ENCODE results near the gene HLA-F. TPM values are rescaled to one million over a fixed set of nuclear protein-coding genes. Genes with fewer than 3 reads are reported as not detected.

The HLA-F gene
- total RNA-seq, 1 experiment from 2014 or later, result 2.4 TPM

DNA sequence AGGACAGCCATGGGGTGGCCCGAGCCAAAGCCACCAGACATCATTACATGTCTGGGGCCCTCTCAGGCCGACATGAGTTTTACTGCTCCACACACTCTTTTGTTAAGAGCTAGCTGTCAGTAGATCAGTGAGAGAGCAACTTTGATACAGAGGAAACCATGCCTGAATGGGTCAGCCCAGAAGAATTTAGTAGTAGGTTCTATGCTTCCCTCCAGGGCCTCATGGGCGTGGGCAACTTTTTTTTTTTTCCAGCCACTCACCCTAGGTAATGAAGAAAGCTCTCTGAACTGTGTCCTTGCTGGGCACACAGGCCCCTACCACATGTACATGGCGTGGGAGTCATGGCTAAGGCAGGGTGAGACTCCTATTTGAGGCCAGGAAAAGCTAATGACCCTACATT, 38.8 kb downstream of the HLA-F start:
- DNase-seq (ENCODE audit: low read depth), result no peak

DNA sequence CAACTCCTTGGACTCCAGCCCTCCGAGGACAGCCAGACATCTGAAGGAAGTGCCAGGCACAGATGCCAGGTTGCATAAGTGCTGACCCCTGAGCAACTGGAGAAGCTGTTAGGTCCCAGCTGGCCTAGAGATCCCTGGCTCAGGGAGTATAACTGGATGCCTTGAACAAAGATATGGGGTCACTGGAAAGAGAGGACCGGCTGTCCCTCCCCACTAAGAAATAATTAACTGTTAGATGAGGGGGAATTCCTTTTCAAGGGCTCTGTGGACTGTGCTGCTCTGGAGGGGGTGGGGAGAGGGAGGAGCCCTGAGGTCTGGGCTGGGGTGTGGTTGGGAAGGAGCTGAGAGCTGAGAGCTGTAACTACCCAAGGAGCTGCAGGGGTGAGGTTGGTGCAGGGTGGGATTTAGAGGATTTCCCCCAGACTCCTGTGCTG, 39.6 kb downstream of the HLA-F start:
- DNase-seq (ENCODE audit: low read depth), result no peak

DNA sequence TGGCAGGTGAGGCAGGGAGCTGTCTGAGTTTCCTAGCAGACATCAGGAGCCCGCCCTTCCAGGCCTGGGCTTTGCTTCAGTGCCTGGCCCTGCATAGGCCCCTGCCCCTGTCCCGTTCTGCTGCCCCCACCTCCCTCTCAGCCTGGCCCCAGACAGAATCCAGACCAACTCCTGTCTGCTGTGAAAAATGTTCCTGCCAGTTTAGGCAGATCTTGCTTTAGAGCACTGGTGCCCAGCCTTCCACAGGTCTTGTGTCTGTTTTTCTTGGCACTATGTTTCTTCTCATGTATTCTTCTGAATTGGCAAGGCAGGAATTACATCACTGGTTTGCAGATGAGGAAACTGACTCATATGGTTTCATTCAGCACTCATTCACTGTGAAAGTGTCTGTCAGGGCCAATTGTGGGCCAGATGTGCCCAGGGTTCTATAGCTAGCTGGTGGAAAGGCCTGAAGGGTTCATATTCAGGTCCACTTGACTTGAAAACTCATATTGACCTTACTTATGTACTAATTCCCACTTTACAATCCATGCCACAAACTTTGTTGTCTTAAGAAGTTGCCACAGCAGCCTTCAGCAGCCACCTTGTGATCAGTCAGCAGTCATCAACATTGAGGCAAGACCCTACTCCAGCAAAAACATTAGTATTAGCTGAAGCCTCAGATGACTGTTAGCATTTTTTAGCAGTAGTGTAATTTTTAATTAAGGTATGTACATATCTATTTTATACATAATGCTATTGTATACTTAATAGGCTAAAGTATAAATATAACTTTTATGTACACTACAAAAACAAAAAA, 40.5 kb downstream of the HLA-F start:
- DNase-seq (ENCODE audit: low read depth), result peak; percentile 60

DNA sequence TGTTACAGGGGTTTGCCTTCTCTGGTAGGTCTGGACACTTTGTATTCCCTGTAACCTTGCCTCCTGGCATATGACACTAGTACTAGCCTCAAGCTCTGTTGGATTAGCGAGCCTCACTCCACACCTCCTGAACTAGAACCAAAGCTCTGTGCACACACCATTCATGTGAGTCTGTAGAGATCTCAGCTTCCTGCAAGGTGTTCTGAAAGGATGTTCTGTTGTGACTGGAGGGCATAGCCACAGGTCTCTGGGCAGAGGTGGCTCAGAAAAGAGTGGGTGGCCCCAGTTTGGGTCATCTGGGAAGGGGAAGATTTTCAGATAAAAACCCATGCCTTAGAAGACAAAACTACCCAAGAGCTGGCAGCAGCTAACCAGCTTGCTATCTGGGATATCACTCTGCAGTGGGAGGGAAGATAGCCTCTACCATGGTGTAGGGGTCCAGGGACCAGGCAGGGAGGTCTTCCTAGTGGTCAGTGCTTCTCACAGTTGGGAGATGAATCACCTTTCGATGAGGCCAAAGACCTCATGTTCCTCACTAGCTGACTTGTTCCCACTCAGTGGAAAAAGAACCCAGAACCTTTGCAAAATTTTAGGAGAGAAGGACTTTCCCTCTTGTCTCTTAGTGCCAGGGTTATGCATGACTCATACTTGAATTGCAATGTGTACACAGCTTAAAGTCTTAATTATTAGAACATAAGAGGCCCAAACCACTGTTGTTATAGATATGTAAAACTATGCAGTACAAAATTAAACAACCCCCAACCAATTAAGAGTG, 41.4 kb downstream of the HLA-F start:
- no peak for DNase-seq (ENCODE audit: low read depth)

DNA sequence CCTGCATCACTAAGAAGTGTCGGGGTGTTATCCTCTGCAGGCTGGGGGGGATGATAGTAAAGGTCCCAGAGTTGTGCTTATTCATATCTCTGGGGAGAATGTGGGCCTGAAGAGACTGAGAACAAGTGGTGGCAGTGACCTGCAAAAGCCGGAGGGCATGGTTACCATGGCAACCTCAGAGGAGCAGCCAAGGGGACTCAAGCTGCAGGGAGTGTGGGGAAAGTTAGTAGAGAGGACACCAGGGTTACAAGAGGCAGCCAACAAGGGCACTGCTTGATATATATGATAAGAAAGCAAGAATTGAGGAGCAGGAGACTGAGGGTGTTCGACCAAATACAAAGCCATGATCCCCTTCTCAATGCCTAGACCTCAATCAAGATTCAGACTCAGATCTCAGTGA, 46.1 kb downstream of the HLA-F start:
- no peak for DNase-seq (ENCODE audit: low read depth)

DNA sequence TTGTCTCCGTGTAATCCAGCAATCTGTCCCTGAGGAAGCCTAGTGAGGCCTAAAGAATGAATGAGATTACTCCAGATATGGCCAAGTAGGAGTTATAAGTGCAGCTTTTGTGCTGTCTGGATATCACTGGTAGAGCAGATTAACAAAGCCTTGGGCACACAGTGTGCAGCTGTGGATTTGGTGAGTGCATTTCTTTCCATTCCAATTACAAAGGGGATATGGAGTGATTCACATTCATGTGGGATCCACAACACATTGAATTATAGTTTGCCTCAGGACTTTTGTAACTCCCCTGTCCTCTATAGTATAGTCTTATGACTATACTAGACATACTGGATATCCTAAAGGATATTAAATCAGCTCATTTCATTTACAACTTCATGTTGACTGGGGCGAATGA, 47.1 kb downstream of the HLA-F start:
- DNase-seq (ENCODE audit: low read depth), result no peak

DNA sequence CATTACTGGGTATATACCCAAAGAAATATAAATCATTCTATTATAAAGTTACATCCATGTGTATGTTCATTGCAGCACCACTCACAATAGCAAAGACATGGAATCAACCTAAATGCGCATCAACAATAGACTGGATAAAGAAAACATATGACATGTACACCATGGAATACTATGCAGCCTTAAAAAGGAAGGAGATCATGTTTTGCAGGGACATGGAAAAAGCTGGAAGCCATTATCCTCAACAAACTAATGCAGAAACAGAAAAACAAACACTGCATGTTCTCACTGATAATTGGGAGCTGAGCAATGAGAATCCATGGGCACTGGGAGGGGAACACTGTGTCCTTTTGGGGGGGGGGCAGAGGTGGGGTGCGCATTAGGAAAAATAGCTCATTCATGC, 53.5 kb downstream of the HLA-F start:
- no peak for DNase-seq (ENCODE audit: low read depth)

Other genes starting within 250 kb of the HLA-F start
- not detected in 2 replicates for gene MAS1L, start 235.5 kb upstream of the HLA-F start, total RNA-seq (2014; rRNA removed)
- gene UBD, start 163.7 kb upstream of the HLA-F start, total RNA-seq (2014; rRNA removed), result not detected in 2 replicates
- not detected in 2 replicates for gene OR2H2, start 138.3 kb upstream of the HLA-F start, total RNA-seq (2014; rRNA removed)
- 6.3 and 8.2 TPM in 2 replicates for gene GABBR1, start 90.3 kb upstream of the HLA-F start, total RNA-seq (2014; rRNA removed)
- gene MOG, start 66.3 kb upstream of the HLA-F start, total RNA-seq (2014; rRNA removed), result not detected in 2 replicates
- gene ZFP57, start 42.3 kb upstream of the HLA-F start, total RNA-seq (2014; rRNA removed), result not detected in 2 replicates
- not detected in 2 replicates for gene HLA-G, start 104.4 kb downstream of the HLA-F start, total RNA-seq (2014; rRNA removed)
- gene HLA-A, start 219.1 kb downstream of the HLA-F start, total RNA-seq (2014; rRNA removed), result 412 and 438 TPM in 2 replicates